Caco-2 (cell line): ENCODE results near the gene CAMSAP1. TPM values are rescaled to one million over a fixed set of nuclear protein-coding genes. Genes with fewer than 3 reads are reported as not detected.

ENCODE experiments used
- BruUV-seq: library from RNA; stranded (reverse); fragments of 400-500 nt; replicated peaks from 2 replicates; lab custom pipeline; 2021; lab: Mats Ljungman, UMichigan
- CTCF ChIA-PET: fragments of 300-600 bp; sonication (Branson Sonifier 250); formaldehyde crosslinking; loops from one replicate; lab custom pipeline; 2022; ENCODE audit warnings: antibody characterized with exemption; lab: Charles Lee
- POLR2A ChIA-PET: fragments of 300-600 bp; sonication (Branson Sonifier 250); formaldehyde crosslinking; loops from one replicate; lab custom pipeline; 2022; ENCODE audit warnings: antibody characterized with exemption; lab: Charles Lee
- DNase-seq, 2 experiments: peaks; one replicate each; pipeline versions ENCODE4 v3.0.0 to v3.0.0-alpha.2; 2020 to 2022
- H3K27me3 ChIP-seq: replicated peaks from 2 replicates; pipeline ENCODE4 v1.6.0; 2011; ENCODE audit warnings: low read length; ENCODE audit not compliant: control insufficient read depth, insufficient read depth
- H3K36me3 ChIP-seq: 2 replicates; pipeline ENCODE4 v1.5.1; 2011; ENCODE audit warnings: low read length; ENCODE audit not compliant: control insufficient read depth, insufficient read depth
- H3K4me1 ChIP-seq: fragments of 250-450 bp; sonication (Bioruptor Pico); 2 replicates; pipeline ENCODE4 v1.5.1; 2020; ENCODE audit warnings: mild to moderate bottlenecking
- H3K4me3 ChIP-seq: 2 replicates; pipeline ENCODE4 v1.5.1; 2011; ENCODE audit warnings: low read depth, mild to moderate bottlenecking, control low read depth, low read length
- H3K9me3 ChIP-seq: fragments of 250-450 bp; sonication (Bioruptor Pico); 2 replicates; pipeline ENCODE4 v1.5.1; 2020; ENCODE audit warnings: mild to moderate bottlenecking, moderate library complexity
- H3K27ac Mint-ChIP-seq: one replicate; pipeline ENCODE4 v1.8.0; 2022; ENCODE audit warnings: mixed read lengths; ENCODE audit not compliant: unreplicated experiment
- H3K27me3 Mint-ChIP-seq: one replicate; pipeline ENCODE4 v1.8.0; 2022; ENCODE audit warnings: mixed read lengths; ENCODE audit not compliant: insufficient read depth, unreplicated experiment
- H3K36me3 Mint-ChIP-seq: one replicate; pipeline ENCODE4 v1.8.0; 2022; ENCODE audit warnings: mild to moderate bottlenecking, mixed read lengths; ENCODE audit not compliant: insufficient read depth, unreplicated experiment
- H3K4me1 Mint-ChIP-seq: one replicate; pipeline ENCODE4 v1.8.0; 2022; ENCODE audit warnings: low read depth, mixed read lengths; ENCODE audit not compliant: unreplicated experiment
- H3K4me3 Mint-ChIP-seq: one replicate; pipeline ENCODE4 v1.8.0; 2022; ENCODE audit warnings: mild to moderate bottlenecking, moderate library complexity, mixed read lengths; ENCODE audit not compliant: unreplicated experiment
- H3K9me3 Mint-ChIP-seq: one replicate; pipeline ENCODE4 v1.8.0; 2022; ENCODE audit warnings: mixed read lengths; ENCODE audit not compliant: unreplicated experiment
- intact Hi-C: fragments of 100-400 bp; cut with micrococcal nuclease; formaldehyde crosslinking; loops from one replicate; pipeline ENCODE4 v1.10.0; 2022; ENCODE audit not compliant: unreplicated experiment
- total RNA-seq: library from RNA; stranded (reverse); gene quantifications from 2 replicates; pipeline ENCODE4 v1.2.3, GENCODE V29; 2022
- TF ChIP-seq, protein P1 (sequence below), 2 experiments: fragments of 200-600 bp in 1 of 2; IDR thresholded peaks; 1 replicate in 1 of 2; 2 replicates in 1 of 2; pipeline versions ENCODE4 v1.5.1 to v1.8.0; 2011 to 2022; ENCODE audit warnings: antibody characterized with exemption in 1 of 2, control low read depth in 1 of 2, inconsistent platforms in 1 of 2, low read depth in 1 of 2, low read length in 1 of 2, mild to moderate bottlenecking in 1 of 2, moderate library complexity in 1 of 2; ENCODE audit not compliant: insufficient read depth in 1 of 2, severe bottlenecking in 1 of 2, unreplicated experiment in 1 of 2

The CAMSAP1 gene
- total RNA-seq, 1 experiment from 2014 or later = 31.3 TPM

DNA sequence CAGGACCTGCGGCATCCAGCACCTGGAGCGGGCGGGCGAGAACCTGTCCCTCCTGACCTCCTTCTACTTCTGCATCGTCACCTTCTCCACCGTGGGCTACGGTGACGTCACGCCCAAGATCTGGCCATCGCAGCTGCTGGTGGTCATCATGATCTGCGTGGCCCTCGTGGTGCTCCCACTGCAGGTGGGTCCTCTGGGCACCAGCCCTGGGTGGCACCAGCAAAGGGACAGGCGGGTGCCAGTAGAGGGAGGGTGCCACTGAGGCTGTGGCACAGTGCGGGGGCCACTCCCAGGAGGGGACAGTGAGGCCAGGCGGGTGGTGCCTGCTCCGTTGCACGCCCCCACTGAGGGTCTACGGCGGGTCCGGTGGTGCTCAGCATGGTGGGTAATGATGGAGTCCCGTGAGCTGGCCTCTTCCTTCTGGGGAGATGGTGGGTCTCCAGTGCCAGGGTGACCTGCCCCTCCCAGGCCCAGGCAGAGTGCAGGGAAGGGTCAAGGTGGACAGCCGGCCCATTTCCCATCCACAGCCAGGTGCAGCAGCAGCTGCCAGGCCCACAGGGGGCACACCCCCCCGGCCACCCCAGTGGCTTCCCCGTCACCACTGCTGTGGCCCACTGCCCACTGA, 147.6 kb downstream of the CAMSAP1 start:
- BruUV-seq = no TSS peak
- no peaks in the 10 kb centered on the region for H3K4me1 ChIP-seq
- H3K27me3 ChIP-seq = no peaks in the 10 kb centered on the region
- intact Hi-C loops = no loop called here
- H3K36me3 ChIP-seq = no peaks in the 10 kb centered on the region
- ChIA-PET CTCF (no interaction called here), POLR2A (no interaction called here)
- no peaks in the 10 kb centered on the region for H3K4me1 Mint-ChIP-seq
- H3K4me3 ChIP-seq = no peak overlapping the region
- no peaks in the 10 kb centered on the region for H3K9me3 Mint-ChIP-seq
- H3K9me3 ChIP-seq = no peaks in the 10 kb centered on the region
- no peak overlapping the region for H3K27ac Mint-ChIP-seq
- H3K4me3 Mint-ChIP-seq = no peak overlapping the region
- TF ChIP-seq, protein P1, sequence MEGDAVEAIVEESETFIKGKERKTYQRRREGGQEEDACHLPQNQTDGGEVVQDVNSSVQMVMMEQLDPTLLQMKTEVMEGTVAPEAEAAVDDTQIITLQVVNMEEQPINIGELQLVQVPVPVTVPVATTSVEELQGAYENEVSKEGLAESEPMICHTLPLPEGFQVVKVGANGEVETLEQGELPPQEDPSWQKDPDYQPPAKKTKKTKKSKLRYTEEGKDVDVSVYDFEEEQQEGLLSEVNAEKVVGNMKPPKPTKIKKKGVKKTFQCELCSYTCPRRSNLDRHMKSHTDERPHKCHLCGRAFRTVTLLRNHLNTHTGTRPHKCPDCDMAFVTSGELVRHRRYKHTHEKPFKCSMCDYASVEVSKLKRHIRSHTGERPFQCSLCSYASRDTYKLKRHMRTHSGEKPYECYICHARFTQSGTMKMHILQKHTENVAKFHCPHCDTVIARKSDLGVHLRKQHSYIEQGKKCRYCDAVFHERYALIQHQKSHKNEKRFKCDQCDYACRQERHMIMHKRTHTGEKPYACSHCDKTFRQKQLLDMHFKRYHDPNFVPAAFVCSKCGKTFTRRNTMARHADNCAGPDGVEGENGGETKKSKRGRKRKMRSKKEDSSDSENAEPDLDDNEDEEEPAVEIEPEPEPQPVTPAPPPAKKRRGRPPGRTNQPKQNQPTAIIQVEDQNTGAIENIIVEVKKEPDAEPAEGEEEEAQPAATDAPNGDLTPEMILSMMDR (IDR thresholded peaks at IDR 0.05; ENCODE audit: insufficient read depth in 1 of 2, low read depth in 1 of 2, low read length in 1 of 2, severe bottlenecking in 1 of 2, unreplicated experiment in 1 of 2) = no peak
- no peaks in the 10 kb centered on the region for H3K36me3 Mint-ChIP-seq
- peaks cover 3% of the 10 kb centered on the region for H3K27me3 Mint-ChIP-seq
- no peak for DNase-seq

DNA sequence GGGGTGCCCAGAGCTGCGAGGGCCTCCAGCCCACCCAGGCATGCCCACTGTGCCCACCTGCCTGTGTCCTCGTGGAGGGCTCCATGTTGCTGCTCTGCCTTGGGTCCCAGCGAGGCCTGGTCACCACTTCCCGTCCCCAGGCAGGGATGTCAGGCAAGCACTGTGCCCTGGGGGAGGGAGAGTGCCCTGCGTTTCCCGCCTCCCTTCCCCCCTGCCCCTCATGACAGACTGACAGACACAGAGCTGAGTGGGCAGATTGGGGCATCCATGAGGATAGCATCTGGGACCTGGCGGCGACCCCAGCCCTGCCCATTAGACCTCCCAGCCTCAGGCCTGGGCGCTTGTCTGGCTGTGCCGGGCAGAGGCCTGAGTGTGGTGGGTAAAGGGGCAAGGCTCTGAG, 148.5 kb downstream of the CAMSAP1 start:
- Mint-ChIP-seq H3K9me3 (no peaks in the 10 kb centered on the region), H3K4me1 (no peaks in the 10 kb centered on the region), H3K4me3 (no peak overlapping the region), H3K27me3 (peaks cover 3% of the 10 kb centered on the region), H3K27ac (no peak overlapping the region), H3K36me3 (no peaks in the 10 kb centered on the region)
- Histone ChIP-seq H3K36me3 (no peaks in the 10 kb centered on the region), H3K27me3 (no peaks in the 10 kb centered on the region), H3K4me1 (no peaks in the 10 kb centered on the region), H3K4me3 (no peak overlapping the region), H3K9me3 (no peaks in the 10 kb centered on the region)
- DNase-seq = no peak
- TF ChIP-seq, protein P1 (IDR thresholded peaks at IDR 0.05; ENCODE audit: insufficient read depth in 1 of 2, low read depth in 1 of 2, low read length in 1 of 2, severe bottlenecking in 1 of 2, unreplicated experiment in 1 of 2) = no peak
- intact Hi-C loops = no loop called here
- no TSS peak for BruUV-seq
- POLR2A ChIA-PET = no interaction called here
- CTCF ChIA-PET = no interaction called here

Other genes starting within 250 kb of the CAMSAP1 start
- not detected in 2 replicates for gene LCN9, start 244.2 kb downstream of the CAMSAP1 start, total RNA-seq
- gene SOHLH1, start 208.1 kb downstream of the CAMSAP1 start, total RNA-seq = 42.6 and 44.9 TPM in 2 replicates
- 0.09 and 0.14 TPM in 2 replicates for gene KCNT1, start 205.4 kb downstream of the CAMSAP1 start, total RNA-seq
- 50.7 and 55.4 TPM in 2 replicates for gene UBAC1, start 53.8 kb upstream of the CAMSAP1 start, total RNA-seq
- 20.3 and 22.0 TPM in 2 replicates for gene NACC2, start 187.7 kb upstream of the CAMSAP1 start, total RNA-seq
- 35.6 and 38.2 TPM in 2 replicates for gene TMEM250, start 211.3 kb upstream of the CAMSAP1 start, total RNA-seq